Mammary epithelial cell (primary cell): Measurements from ENCODE around the gene HIGD1C.

Experiments
- CTCF ChIP-seq, 2 donors: IDR thresholded peaks in 1 of 2; conservative IDR thresholded peaks in 1 of 2; 2 replicates each; pipeline ENCODE4 v1.5.1; 2011 to 2012; ENCODE audit warnings: inconsistent platforms in 2 of 2, low read length in 2 of 2, mild to moderate bottlenecking in 2 of 2, control low read depth in 1 of 2, low read depth in 1 of 2; ENCODE audit not compliant: insufficient read depth in 1 of 2; ENCODE audit errors: extremely low read depth in 1 of 2
- EZH2 ChIP-seq: IDR thresholded peaks from 2 replicates; pipeline ENCODE4 v1.6.1; 2012; ENCODE audit warnings: low read length, inconsistent platforms, borderline replicate concordance

GRCh38 chr12:51000245-51000644, 47.9 kb downstream of the HIGD1C start:
- TF ChIP-seq CTCF (conservative IDR thresholded peaks at IDR 0.05 in 1 of 2, IDR thresholded peaks at IDR 0.05 in 1 of 2; ENCODE audit: extremely low read depth in 1 of 2, insufficient read depth in 1 of 2, low read depth in 1 of 2, low read length in 2 of 2) (no peak), EZH2 (no peak)
